ENCODE results near the gene VTI1B. TPM values are rescaled to one million over a fixed set of nuclear protein-coding genes. Genes with fewer than 3 reads are reported as not detected.

The VTI1B gene, protein sequence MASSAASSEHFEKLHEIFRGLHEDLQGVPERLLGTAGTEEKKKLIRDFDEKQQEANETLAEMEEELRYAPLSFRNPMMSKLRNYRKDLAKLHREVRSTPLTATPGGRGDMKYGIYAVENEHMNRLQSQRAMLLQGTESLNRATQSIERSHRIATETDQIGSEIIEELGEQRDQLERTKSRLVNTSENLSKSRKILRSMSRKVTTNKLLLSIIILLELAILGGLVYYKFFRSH
- total RNA-seq (100 to 1,000 TPM in 1 of 2 donors, 10 to 100 TPM in 1; 43.9 to 105 TPM), polyA plus RNA-seq (10 to 100 TPM; 48.4 to 86.6 TPM)
- long read RNA-seq, donor 1, full-length matches to known transcripts: 26 of 53 reads
- long read RNA-seq, donor 1, partial matches to known transcripts: 27 of 53 reads
- long read RNA-seq, donor 1, other reads (novel, unspliced or antisense): 0 of 53 reads
- long read RNA-seq, donor 2, full-length matches to known transcripts: 7 of 22 reads
- long read RNA-seq, donor 2, partial matches to known transcripts: 15 of 22 reads
- long read RNA-seq, donor 2, other reads (novel, unspliced or antisense): 0 of 22 reads
- long read RNA-seq, donor 3, full-length matches to known transcripts: 13 of 28 reads
- long read RNA-seq, donor 3, partial matches to known transcripts: 15 of 28 reads
- long read RNA-seq, donor 3, other reads (novel, unspliced or antisense): 0 of 28 reads
- long read RNA-seq, donor 4, full-length matches to known transcripts: 8 of 21 reads
- long read RNA-seq, donor 4, partial matches to known transcripts: 13 of 21 reads
- long read RNA-seq, donor 4, other reads (novel, unspliced or antisense): 0 of 21 reads
- long read RNA-seq, donor 5, full-length matches to known transcripts: 25 of 67 reads
- long read RNA-seq, donor 5, partial matches to known transcripts: 42 of 67 reads
- long read RNA-seq, donor 5, other reads (novel, unspliced or antisense): 0 of 67 reads

DNA sequence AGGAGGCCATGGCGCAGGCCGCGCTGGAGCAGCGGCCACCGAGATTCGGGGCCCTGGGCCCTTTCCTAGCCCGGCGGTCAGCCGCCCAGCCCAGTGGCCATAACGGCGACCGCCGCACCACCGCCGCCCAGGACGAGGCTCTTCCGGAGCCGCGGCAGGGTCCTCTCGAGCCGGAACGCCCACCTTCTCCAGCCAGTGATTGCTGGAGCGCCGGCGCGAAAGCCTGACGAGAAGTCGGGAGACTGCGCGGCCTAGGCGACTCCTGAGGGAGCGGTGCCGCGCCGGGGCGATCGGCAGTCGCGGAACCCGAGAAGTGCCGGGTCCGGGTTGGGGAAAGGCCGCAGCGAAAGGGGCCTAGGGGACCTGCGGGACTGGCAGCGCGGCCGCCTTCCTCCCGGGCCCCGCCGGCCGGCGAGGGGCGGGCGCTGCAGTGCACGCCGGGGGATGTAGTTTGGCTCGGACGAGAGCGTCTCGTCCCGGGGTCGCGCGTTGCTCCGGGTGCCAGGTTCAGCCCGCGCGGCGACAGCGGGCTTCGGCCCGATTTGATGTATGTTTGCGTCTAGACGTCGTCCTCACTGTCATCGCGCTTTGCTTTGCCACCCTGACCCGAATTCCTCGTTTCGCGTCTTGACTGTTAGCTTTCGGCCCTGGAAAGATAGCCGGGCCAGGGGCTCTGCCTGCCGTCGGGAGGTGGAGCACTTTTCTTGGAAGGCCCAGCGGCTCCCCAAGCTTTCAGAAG lies at the start of gene VTI1B:
Gene VTI1B, minus strand, starts transcription at position 153 of the 739 bp plus-strand sequence. Its CDS starts 143 bp downstream, at position 10.
- DNase-seq (peak; percentile 89 to 91 (median 91)), ATAC-seq (ENCODE audit: insufficient read depth, low FRiP score) (peak; percentile 95)
- no peaks in the 10 kb centered on the region for H3K9me3 ChIP-seq (ENCODE audit: control insufficient read depth in 4 of 4, insufficient read depth in 3 of 4, low read length in 3 of 4)
- peaks cover 4 to 15% (median 6%) of the 10 kb centered on the region in 5 donors for H3K4me1 ChIP-seq (ENCODE audit: control insufficient read depth in 5 of 5, insufficient read depth in 5 of 5, low read length in 5 of 5)
- H3K36me3 ChIP-seq (ENCODE audit: control insufficient read depth in 4 of 4, insufficient read depth in 4 of 4, low read length in 4 of 4): peaks cover 4 to 10% (median 7%) of the 10 kb centered on the region in 4 donors
- H3K27ac ChIP-seq (ENCODE audit: low read depth in 1 of 2, low read length in 1 of 2): peak within 1 kb of the TSS; percentile 90 to 99
- H3K9ac ChIP-seq (ENCODE audit: insufficient read depth in 1 of 2, low read length in 2 of 2): peak within 1 kb of the TSS; percentile 59 to 87
- TF ChIP-seq, protein P1, sequence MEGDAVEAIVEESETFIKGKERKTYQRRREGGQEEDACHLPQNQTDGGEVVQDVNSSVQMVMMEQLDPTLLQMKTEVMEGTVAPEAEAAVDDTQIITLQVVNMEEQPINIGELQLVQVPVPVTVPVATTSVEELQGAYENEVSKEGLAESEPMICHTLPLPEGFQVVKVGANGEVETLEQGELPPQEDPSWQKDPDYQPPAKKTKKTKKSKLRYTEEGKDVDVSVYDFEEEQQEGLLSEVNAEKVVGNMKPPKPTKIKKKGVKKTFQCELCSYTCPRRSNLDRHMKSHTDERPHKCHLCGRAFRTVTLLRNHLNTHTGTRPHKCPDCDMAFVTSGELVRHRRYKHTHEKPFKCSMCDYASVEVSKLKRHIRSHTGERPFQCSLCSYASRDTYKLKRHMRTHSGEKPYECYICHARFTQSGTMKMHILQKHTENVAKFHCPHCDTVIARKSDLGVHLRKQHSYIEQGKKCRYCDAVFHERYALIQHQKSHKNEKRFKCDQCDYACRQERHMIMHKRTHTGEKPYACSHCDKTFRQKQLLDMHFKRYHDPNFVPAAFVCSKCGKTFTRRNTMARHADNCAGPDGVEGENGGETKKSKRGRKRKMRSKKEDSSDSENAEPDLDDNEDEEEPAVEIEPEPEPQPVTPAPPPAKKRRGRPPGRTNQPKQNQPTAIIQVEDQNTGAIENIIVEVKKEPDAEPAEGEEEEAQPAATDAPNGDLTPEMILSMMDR (IDR thresholded peaks at IDR 0.05; ENCODE audit: control extremely low read depth, extremely low read depth): no peak
- peak within 1 kb of the TSS; percentile 93 for H3K4me3 ChIP-seq
- H3K27me3 ChIP-seq (ENCODE audit: control insufficient read depth in 3 of 3, insufficient read depth in 3 of 3, low read length in 2 of 3): no peaks in the 10 kb centered on the region
- 0 to 1% methylated on average over 72 to 87 of the region's 87 CpGs for WGBS, 2 donors

DNA sequence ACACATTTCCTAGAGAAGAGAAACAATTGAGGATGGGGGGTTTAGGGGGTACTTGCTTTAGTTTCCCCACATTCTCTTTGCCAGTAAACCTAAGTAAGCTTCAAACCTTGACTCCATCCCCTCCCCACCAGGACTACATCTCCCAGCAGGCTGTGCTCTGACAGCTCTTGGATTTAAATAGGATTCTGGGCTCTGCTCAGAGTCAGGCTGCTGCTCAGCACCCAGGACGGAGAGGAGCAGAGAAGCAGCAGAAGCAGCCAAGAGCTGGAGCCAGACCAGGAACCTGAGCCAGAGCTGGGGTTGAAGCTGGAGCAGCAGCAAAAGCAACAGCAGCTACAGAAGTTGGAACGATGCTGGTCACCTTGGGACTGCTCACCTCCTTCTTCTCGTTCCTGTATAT lies 47.9 kb upstream of the VTI1B start:
- TF ChIP-seq, protein P1 (IDR thresholded peaks at IDR 0.05; ENCODE audit: control extremely low read depth, extremely low read depth): no peak
- DNase-seq (peak; percentile 50 to 81 (median 56)), ATAC-seq (ENCODE audit: insufficient read depth, low FRiP score) (no peak)
- Histone ChIP-seq H3K36me3 (ENCODE audit: control insufficient read depth in 4 of 4, insufficient read depth in 4 of 4, low read length in 4 of 4) (no peaks in the 10 kb centered on the region), H3K27ac (ENCODE audit: low read depth in 1 of 2, low read length in 1 of 2) (no peak overlapping the region), H3K9me3 (ENCODE audit: control insufficient read depth in 4 of 4, insufficient read depth in 3 of 4, low read length in 3 of 4) (peaks cover 0 to 11% (median 0%) of the 10 kb centered on the region in 4 donors), H3K4me1 (ENCODE audit: control insufficient read depth in 5 of 5, insufficient read depth in 5 of 5, low read length in 5 of 5) (peaks cover 0 to 3% (median 2%) of the 10 kb centered on the region in 5 donors), H3K4me3 (no peak overlapping the region), H3K9ac (ENCODE audit: insufficient read depth in 1 of 2, low read length in 2 of 2) (no peak overlapping the region), H3K27me3 (ENCODE audit: control insufficient read depth in 3 of 3, insufficient read depth in 3 of 3, low read length in 2 of 3) (no peaks in the 10 kb centered on the region)
- 9 to 20% methylated on average over 3 of the region's 3 CpGs for WGBS, 2 donors

DNA sequence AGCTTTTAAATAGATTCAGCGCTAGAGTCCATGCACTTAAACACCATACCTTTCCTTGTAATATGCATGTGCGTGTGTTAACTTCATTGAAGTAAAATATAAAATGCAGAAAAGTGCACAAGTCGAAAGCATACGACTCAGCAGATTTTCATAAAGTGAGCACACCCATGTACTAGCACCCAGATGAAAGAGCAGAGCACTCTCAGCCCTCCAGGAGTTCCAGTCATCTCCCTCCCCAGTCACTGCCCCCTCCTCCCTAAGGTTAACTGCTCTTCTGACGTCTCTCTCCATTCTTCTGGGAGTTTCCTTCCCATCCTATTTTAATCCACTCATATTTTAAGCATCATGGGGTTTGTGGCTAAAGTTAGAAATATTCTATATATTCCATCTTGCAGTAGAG lies 47.4 kb upstream of the VTI1B start:
- Histone ChIP-seq H3K36me3 (ENCODE audit: control insufficient read depth in 4 of 4, insufficient read depth in 4 of 4, low read length in 4 of 4) (no peaks in the 10 kb centered on the region), H3K4me3 (no peak overlapping the region), H3K27me3 (ENCODE audit: control insufficient read depth in 3 of 3, insufficient read depth in 3 of 3, low read length in 2 of 3) (no peaks in the 10 kb centered on the region), H3K9ac (ENCODE audit: insufficient read depth in 1 of 2, low read length in 2 of 2) (no peak overlapping the region), H3K4me1 (ENCODE audit: control insufficient read depth in 5 of 5, insufficient read depth in 5 of 5, low read length in 5 of 5) (peaks cover 0 to 3% (median 2%) of the 10 kb centered on the region in 5 donors), H3K9me3 (ENCODE audit: control insufficient read depth in 4 of 4, insufficient read depth in 3 of 4, low read length in 3 of 4) (peaks cover 0 to 11% (median 0%) of the 10 kb centered on the region in 4 donors), H3K27ac (ENCODE audit: low read depth in 1 of 2, low read length in 1 of 2) (no peak overlapping the region)
- TF ChIP-seq, protein P1 (IDR thresholded peaks at IDR 0.05; ENCODE audit: control extremely low read depth, extremely low read depth): no peak
- WGBS, 2 donors: 68 to 73% methylated on average over 5 of the region's 5 CpGs
- no peak for ATAC-seq (ENCODE audit: insufficient read depth, low FRiP score)
- DNase-seq: no peak
